SU-DHL-6 (cell line): ENCODE data around the gene THSD4.

Experiments used
- CTCF ChIP-seq: fragments of 200-600 bp; sonication (generic); IDR thresholded peaks from one replicate; pipeline ENCODE4 v1.5.1; 2017; ENCODE audit warnings: antibody characterized with exemption, mild to moderate bottlenecking, low read length, moderate library complexity; ENCODE audit not compliant: insufficient read depth, poor library complexity, severe bottlenecking
- EZH2phosphoT487 ChIP-seq: fragments of 200-600 bp; sonication (generic), shearing (Covaris generic); conservative IDR thresholded peaks from 2 replicates; pipeline ENCODE4 v1.6.1; 2018; ENCODE audit warnings: mild to moderate bottlenecking, antibody characterized with exemption, low read length, moderate library complexity, mixed read lengths

GRCh38 chr15:71212146-71212545 is 96.9 kb downstream of the THSD4 start:
- TF ChIP-seq CTCF = no peak
- no peak for TF ChIP-seq EZH2phosphoT487
